ENCODE data around the gene RTRAF.

- TF ChIP-seq CTCF (IDR thresholded peaks at IDR 0.05) (no peak), SIN3A (IDR thresholded peaks at IDR 0.05; ENCODE audit: borderline replicate concordance, insufficient read depth, low read depth, low read length) (no peak), POLR2AphosphoS5 (IDR thresholded peaks at IDR 0.05; ENCODE audit: low read depth, low read length) (no peak), TCF7L2 (IDR thresholded peaks at IDR 0.05; ENCODE audit: low read depth, low read length) (no peak), REST (IDR thresholded peaks at IDR 0.05; ENCODE audit: insufficient read depth in 1 of 2, low read depth in 2 of 2, low read length in 1 of 2) (no peak)
Measured at GRCh38 chr14:51999084-51999483, 9.7 kb downstream of the RTRAF start.
